ES-I3 (cell line): ENCODE results near the gene ANKS1A.
"Not testable (repeated sequence)": the region's sequence is repeated elsewhere in the genome, so short reads cannot be mapped to it uniquely, and the experiment has no call there.

Experiments used
- H3K36me3 ChIP-seq: 2 replicates; pipeline ENCODE4 v1.6.1; 2013; ENCODE audit warnings: mild to moderate bottlenecking, low read length, control low read depth, moderate library complexity; ENCODE audit not compliant: insufficient read depth
- H3K4me1 ChIP-seq: 2 replicates; pipeline ENCODE4 v1.6.1; 2013; ENCODE audit warnings: mild to moderate bottlenecking, control low read depth, low read length; ENCODE audit not compliant: insufficient read depth
- H3K9ac ChIP-seq: 2 replicates; pipeline ENCODE4 v1.6.1; 2013; ENCODE audit warnings: low read depth, mild to moderate bottlenecking, low read length, moderate library complexity
- H3K9me3 ChIP-seq: 2 replicates; pipeline ENCODE4 v1.6.1; 2013; ENCODE audit warnings: mild to moderate bottlenecking, low read length, moderate library complexity; ENCODE audit not compliant: control insufficient read depth, insufficient read depth

Gene ANKS1A

GRCh38 chr6:35107208-35107607, 218.2 kb downstream of the ANKS1A start:
- H3K9ac ChIP-seq, H3K9me3 ChIP-seq, H3K36me3 ChIP-seq, H3K4me1 ChIP-seq: not testable (repeated sequence)

GRCh38 chr6:35107761-35108160, 218.7 kb downstream of the ANKS1A start:
- H3K36me3 ChIP-seq, H3K9me3 ChIP-seq: not testable (repeated sequence)

GRCh38 chr6:35108309-35108885, 219.3 kb downstream of the ANKS1A start:
- H3K4me1 ChIP-seq, result no peaks in the 10 kb centered on the region
- H3K36me3 ChIP-seq, result no peaks in the 10 kb centered on the region
- no peaks in the 10 kb centered on the region for H3K9me3 ChIP-seq
- H3K9ac ChIP-seq, result no peak overlapping the region

More at GRCh38 chr6:35107761-35108160, 218.7 kb downstream of the ANKS1A start:
- not testable (repeated sequence) for H3K4me1 ChIP-seq, H3K9ac ChIP-seq

DNA sequence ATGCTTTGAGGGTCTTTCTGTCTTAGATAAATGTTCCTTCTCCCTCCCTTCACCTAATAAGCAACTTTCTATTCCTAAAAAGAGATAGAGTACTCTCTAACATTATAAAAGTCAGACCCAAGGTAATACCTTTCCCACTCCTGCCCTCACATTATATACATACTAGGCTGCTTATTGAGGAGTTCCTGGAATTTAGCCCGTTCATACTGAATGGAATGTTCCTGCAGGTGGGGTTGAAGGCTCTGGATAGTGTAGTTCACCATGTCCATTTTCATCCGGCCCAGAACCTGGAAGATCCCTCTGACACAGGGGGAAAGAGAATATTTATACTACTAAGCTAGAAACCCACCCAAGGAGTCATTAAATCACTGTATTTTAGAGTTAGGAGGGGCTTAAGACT, 231.7 kb downstream of the ANKS1A start:
- no peaks in the 10 kb centered on the region for H3K4me1 ChIP-seq
- H3K9me3 ChIP-seq, result no peaks in the 10 kb centered on the region; the same call in 1 of the 2 replicates
- no peak overlapping the region for H3K9ac ChIP-seq
- H3K36me3 ChIP-seq, result no peaks in the 10 kb centered on the region

- Histone ChIP-seq H3K36me3 (no peaks in the 10 kb centered on the region), H3K9me3 (no peaks in the 10 kb centered on the region; the same call in 1 of the 2 replicates), H3K9ac (no peak overlapping the region), H3K4me1 (no peaks in the 10 kb centered on the region)
Measured at GRCh38 chr6:35124356-35124755, 235.3 kb downstream of the ANKS1A start.

- Histone ChIP-seq H3K9ac (no peak overlapping the region), H3K4me1 (no peaks in the 10 kb centered on the region), H3K9me3 (no peaks in the 10 kb centered on the region; the same call in 1 of the 2 replicates), H3K36me3 (no peaks in the 10 kb centered on the region)
Measured at GRCh38 chr6:35128042-35128441, 239.0 kb downstream of the ANKS1A start.

GRCh38 chr6:35128496-35128895, 239.4 kb downstream of the ANKS1A start:
- Histone ChIP-seq H3K9ac (no peak overlapping the region), H3K4me1 (no peaks in the 10 kb centered on the region), H3K9me3 (no peaks in the 10 kb centered on the region; the same call in 1 of the 2 replicates)

DNA sequence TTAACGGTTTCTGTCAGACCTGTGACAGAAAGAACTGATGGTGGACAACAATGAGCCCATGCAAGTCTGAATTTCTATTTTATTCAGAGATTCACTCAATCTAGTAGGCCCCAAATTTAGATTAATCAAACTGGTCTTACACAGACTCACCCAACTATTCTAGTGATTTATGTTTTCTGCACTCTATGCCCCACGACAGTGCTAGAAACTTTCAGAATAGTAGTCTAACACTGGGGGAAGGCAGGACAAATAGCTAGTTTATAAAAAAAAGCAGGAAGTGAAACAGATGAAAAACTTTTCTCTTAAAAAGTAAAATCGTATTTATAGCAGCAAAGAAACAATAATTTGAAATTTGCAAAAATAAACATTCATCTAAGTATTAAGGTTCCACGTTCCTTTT, 247.1 kb downstream of the ANKS1A start:
- Histone ChIP-seq H3K9me3 (no peaks in the 10 kb centered on the region), H3K9ac (no peak overlapping the region), H3K4me1 (peaks cover 3% of the 10 kb centered on the region; the same call in 1 of the 2 replicates), H3K36me3 (no peaks in the 10 kb centered on the region)

More at GRCh38 chr6:35128496-35128895, 239.4 kb downstream of the ANKS1A start:
- no peaks in the 10 kb centered on the region for H3K36me3 ChIP-seq

- H3K36me3 ChIP-seq, H3K4me1 ChIP-seq, H3K9me3 ChIP-seq, H3K9ac ChIP-seq: not testable (repeated sequence)
Measured at GRCh38 chr6:35138191-35138590, 249.1 kb downstream of the ANKS1A start.

GRCh38 chr6:35139470-35139869, 250.4 kb downstream of the ANKS1A start:
- Histone ChIP-seq H3K36me3 (no peaks in the 10 kb centered on the region), H3K9ac (no peak overlapping the region), H3K9me3 (no peaks in the 10 kb centered on the region), H3K4me1 (peaks cover 3% of the 10 kb centered on the region; the same call in 1 of the 2 replicates)

- Histone ChIP-seq H3K36me3 (no peaks in the 10 kb centered on the region), H3K9ac (no peak overlapping the region; the same call in 1 of the 2 replicates), H3K9me3 (no peaks in the 10 kb centered on the region), H3K4me1 (peaks cover 3% of the 10 kb centered on the region; the same call in 1 of the 2 replicates)
Measured at GRCh38 chr6:35139924-35140638, 251.0 kb downstream of the ANKS1A start.

- H3K4me1 ChIP-seq, result peaks cover 3% of the 10 kb centered on the region; the same call in 1 of the 2 replicates
- H3K9me3 ChIP-seq, result no peaks in the 10 kb centered on the region
- H3K9ac ChIP-seq, result no peak overlapping the region; the same call in 1 of the 2 replicates
- no peaks in the 10 kb centered on the region for H3K36me3 ChIP-seq
Measured at GRCh38 chr6:35140639-35141006, 251.6 kb downstream of the ANKS1A start.
